Breast epithelium (tissue), 3 donors: ENCODE data around the gene CABCOCO1.

ENCODE experiments used
- CTCF ChIP-seq, 3 donors: fragments of 450-650 bp; IDR thresholded peaks; one replicate each; pipeline ENCODE4 v1.5.1; 2016 to 2017; ENCODE audit warnings: antibody characterized with exemption in 3 of 3, mild to moderate bottlenecking in 3 of 3, moderate library complexity in 3 of 3
- POLR2A ChIP-seq: fragments of 450-650 bp; IDR thresholded peaks from one replicate; pipeline ENCODE4 v1.6.1; 2016; ENCODE audit warnings: antibody characterized with exemption, mild to moderate bottlenecking, moderate library complexity

GRCh38 chr10:61626209-61626608 lies 36.5 kb upstream of the CABCOCO1 start:
- no peak for TF ChIP-seq CTCF (IDR thresholded peaks at IDR 0.05)
- no peak for TF ChIP-seq POLR2A
